ENCODE data around the gene LMNTD1.

DNA sequence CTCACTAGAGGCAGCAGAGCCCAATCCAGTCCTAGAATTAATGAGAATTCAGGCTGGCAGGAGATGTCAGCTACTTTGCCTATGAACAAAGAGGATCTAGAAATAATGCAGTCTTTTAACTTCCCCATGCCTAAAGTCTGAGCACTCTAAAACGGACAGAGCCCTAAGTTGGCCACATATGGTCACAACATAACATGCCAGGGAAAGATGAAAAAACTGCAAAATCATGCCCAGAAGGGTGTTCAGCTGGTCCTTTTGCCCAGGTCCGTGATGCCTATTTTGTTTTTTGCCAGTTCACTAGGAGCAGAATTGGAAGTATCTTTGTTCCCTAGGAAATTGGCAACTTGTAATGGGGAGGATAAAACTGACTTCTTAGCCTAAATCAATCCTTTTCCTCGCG is 20.3 kb upstream of the LMNTD1 start:
- TF ChIP-seq, protein P1, sequence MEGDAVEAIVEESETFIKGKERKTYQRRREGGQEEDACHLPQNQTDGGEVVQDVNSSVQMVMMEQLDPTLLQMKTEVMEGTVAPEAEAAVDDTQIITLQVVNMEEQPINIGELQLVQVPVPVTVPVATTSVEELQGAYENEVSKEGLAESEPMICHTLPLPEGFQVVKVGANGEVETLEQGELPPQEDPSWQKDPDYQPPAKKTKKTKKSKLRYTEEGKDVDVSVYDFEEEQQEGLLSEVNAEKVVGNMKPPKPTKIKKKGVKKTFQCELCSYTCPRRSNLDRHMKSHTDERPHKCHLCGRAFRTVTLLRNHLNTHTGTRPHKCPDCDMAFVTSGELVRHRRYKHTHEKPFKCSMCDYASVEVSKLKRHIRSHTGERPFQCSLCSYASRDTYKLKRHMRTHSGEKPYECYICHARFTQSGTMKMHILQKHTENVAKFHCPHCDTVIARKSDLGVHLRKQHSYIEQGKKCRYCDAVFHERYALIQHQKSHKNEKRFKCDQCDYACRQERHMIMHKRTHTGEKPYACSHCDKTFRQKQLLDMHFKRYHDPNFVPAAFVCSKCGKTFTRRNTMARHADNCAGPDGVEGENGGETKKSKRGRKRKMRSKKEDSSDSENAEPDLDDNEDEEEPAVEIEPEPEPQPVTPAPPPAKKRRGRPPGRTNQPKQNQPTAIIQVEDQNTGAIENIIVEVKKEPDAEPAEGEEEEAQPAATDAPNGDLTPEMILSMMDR (IDR thresholded peaks at IDR 0.05; ENCODE audit: poor library complexity, severe bottlenecking) = no peak
- TF ChIP-seq, protein P2, sequence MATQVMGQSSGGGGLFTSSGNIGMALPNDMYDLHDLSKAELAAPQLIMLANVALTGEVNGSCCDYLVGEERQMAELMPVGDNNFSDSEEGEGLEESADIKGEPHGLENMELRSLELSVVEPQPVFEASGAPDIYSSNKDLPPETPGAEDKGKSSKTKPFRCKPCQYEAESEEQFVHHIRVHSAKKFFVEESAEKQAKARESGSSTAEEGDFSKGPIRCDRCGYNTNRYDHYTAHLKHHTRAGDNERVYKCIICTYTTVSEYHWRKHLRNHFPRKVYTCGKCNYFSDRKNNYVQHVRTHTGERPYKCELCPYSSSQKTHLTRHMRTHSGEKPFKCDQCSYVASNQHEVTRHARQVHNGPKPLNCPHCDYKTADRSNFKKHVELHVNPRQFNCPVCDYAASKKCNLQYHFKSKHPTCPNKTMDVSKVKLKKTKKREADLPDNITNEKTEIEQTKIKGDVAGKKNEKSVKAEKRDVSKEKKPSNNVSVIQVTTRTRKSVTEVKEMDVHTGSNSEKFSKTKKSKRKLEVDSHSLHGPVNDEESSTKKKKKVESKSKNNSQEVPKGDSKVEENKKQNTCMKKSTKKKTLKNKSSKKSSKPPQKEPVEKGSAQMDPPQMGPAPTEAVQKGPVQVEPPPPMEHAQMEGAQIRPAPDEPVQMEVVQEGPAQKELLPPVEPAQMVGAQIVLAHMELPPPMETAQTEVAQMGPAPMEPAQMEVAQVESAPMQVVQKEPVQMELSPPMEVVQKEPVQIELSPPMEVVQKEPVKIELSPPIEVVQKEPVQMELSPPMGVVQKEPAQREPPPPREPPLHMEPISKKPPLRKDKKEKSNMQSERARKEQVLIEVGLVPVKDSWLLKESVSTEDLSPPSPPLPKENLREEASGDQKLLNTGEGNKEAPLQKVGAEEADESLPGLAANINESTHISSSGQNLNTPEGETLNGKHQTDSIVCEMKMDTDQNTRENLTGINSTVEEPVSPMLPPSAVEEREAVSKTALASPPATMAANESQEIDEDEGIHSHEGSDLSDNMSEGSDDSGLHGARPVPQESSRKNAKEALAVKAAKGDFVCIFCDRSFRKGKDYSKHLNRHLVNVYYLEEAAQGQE (IDR thresholded peaks at IDR 0.05; ENCODE audit: borderline replicate concordance) = no peak
- TF ChIP-seq EP300 (conservative IDR thresholded peaks at IDR 0.05; ENCODE audit: poor library complexity, severe bottlenecking) (no peak), EZH2 (IDR thresholded peaks at IDR 0.05; ENCODE audit: borderline replicate concordance, insufficient read depth, low read length, poor library complexity, severe bottlenecking) (no peak), POLR2AphosphoS5 (IDR thresholded peaks at IDR 0.05) (no peak), MXI1 (conservative IDR thresholded peaks at IDR 0.05; ENCODE audit: poor library complexity, severe bottlenecking) (no peak), TAF1 (IDR thresholded peaks at IDR 0.05; ENCODE audit: low read depth) (no peak), RAD21 (conservative IDR thresholded peaks at IDR 0.05) (no peak)

Measured in neural cell (in vitro differentiated cells).